HL-60 (cell line): ENCODE results near the gene RBMS2.

Source experiments
- DNase-seq, 2 experiments: peaks; one replicate each; pipeline ENCODE4 v3.0.0-alpha.2; 2010 to 2020; ENCODE audit warnings: low read depth in 1 of 2, low spot score in 1 of 2
- H3K27ac ChIP-seq: fragments of 250-450 bp; sonication (Bioruptor Pico); replicated peaks from 2 replicates; pipeline ENCODE4 v1.5.1; 2020; ENCODE audit warnings: mild to moderate bottlenecking, moderate library complexity
- H3K27me3 ChIP-seq: fragments of 250-450 bp; sonication (Bioruptor Pico); 2 replicates; pipeline ENCODE4 v1.5.1; 2021; ENCODE audit warnings: mild to moderate bottlenecking, moderate library complexity; ENCODE audit not compliant: insufficient read depth, poor library complexity, severe bottlenecking
- H3K4me3 ChIP-seq: replicated peaks from 2 replicates; pipeline ENCODE4 v1.5.1; 2011; ENCODE audit warnings: mild to moderate bottlenecking, control low read depth, low read length; ENCODE audit not compliant: insufficient read depth
- GABPA ChIP-seq: IDR thresholded peaks from 2 replicates; pipeline ENCODE4 v1.6.1; 2012; ENCODE audit warnings: low read depth
- POLR2AphosphoS5 ChIP-seq: IDR thresholded peaks from 2 replicates; pipeline ENCODE4 v1.6.1; 2012; ENCODE audit warnings: low read depth
- SPI1 ChIP-seq: IDR thresholded peaks from 2 replicates; pipeline ENCODE4 v1.6.1; 2012; ENCODE audit warnings: low read depth, mild to moderate bottlenecking, borderline replicate concordance
- TF ChIP-seq, protein P1 (sequence below): IDR thresholded peaks from one replicate; pipeline ENCODE4 v1.5.1; 2011; ENCODE audit warnings: low read length, control low read depth, inconsistent platforms; ENCODE audit not compliant: insufficient read depth
- TF ChIP-seq, protein P2 (sequence below): IDR thresholded peaks from 2 replicates; pipeline ENCODE4 v1.6.1; 2012; ENCODE audit warnings: low read depth; ENCODE audit not compliant: insufficient replicate concordance

Gene RBMS2

DNA sequence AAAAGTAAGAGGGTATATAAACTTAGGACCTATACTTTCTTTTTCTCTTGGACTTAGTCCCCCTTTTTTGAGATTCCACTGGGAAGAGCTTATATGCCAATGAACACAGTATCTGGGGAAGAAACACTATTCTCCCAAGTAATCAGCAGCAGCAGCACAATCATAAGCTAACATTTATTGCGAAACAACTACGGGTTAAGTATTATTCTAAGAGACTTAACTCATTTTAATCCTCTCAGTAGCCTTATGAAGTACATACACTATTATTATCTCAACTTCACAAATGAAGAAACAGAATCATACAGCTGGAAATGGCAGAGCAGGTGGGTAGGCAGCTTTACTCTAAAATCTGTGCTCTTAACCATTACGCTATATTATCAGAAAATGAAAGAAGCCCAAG lies 80.6 kb downstream of the RBMS2 start:
- H3K4me3 ChIP-seq = no peak overlapping the region
- no peaks in the 10 kb centered on the region for H3K27me3 ChIP-seq
- DNase-seq = no peak
- H3K27ac ChIP-seq = no peak overlapping the region
- TF ChIP-seq POLR2AphosphoS5 (no peak), SPI1 (no peak), GABPA (no peak)
- TF ChIP-seq, protein P1, sequence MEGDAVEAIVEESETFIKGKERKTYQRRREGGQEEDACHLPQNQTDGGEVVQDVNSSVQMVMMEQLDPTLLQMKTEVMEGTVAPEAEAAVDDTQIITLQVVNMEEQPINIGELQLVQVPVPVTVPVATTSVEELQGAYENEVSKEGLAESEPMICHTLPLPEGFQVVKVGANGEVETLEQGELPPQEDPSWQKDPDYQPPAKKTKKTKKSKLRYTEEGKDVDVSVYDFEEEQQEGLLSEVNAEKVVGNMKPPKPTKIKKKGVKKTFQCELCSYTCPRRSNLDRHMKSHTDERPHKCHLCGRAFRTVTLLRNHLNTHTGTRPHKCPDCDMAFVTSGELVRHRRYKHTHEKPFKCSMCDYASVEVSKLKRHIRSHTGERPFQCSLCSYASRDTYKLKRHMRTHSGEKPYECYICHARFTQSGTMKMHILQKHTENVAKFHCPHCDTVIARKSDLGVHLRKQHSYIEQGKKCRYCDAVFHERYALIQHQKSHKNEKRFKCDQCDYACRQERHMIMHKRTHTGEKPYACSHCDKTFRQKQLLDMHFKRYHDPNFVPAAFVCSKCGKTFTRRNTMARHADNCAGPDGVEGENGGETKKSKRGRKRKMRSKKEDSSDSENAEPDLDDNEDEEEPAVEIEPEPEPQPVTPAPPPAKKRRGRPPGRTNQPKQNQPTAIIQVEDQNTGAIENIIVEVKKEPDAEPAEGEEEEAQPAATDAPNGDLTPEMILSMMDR = no peak
- TF ChIP-seq, protein P2, sequence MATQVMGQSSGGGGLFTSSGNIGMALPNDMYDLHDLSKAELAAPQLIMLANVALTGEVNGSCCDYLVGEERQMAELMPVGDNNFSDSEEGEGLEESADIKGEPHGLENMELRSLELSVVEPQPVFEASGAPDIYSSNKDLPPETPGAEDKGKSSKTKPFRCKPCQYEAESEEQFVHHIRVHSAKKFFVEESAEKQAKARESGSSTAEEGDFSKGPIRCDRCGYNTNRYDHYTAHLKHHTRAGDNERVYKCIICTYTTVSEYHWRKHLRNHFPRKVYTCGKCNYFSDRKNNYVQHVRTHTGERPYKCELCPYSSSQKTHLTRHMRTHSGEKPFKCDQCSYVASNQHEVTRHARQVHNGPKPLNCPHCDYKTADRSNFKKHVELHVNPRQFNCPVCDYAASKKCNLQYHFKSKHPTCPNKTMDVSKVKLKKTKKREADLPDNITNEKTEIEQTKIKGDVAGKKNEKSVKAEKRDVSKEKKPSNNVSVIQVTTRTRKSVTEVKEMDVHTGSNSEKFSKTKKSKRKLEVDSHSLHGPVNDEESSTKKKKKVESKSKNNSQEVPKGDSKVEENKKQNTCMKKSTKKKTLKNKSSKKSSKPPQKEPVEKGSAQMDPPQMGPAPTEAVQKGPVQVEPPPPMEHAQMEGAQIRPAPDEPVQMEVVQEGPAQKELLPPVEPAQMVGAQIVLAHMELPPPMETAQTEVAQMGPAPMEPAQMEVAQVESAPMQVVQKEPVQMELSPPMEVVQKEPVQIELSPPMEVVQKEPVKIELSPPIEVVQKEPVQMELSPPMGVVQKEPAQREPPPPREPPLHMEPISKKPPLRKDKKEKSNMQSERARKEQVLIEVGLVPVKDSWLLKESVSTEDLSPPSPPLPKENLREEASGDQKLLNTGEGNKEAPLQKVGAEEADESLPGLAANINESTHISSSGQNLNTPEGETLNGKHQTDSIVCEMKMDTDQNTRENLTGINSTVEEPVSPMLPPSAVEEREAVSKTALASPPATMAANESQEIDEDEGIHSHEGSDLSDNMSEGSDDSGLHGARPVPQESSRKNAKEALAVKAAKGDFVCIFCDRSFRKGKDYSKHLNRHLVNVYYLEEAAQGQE = no peak

DNA sequence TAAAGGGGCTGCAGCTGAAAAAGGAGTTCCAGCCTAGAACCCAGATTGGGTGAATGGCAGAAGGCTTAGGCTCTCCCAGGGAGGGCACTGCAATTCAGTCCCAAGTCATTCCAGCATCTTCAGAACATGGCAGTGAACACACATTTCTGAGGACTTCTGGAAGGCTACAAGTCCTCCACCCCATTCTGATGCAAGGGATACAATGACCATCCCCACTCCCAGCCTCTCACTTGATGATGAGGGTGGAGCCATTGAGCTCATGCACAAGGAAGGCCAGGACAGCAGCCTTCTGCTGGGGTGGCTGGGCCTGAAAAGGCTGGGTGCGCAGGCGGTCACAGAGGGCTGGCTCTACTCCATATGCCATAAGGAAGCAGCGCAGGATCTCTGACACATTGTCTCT lies 82.7 kb downstream of the RBMS2 start:
- no peak overlapping the region for H3K27ac ChIP-seq
- H3K4me3 ChIP-seq = no peak overlapping the region
- no peaks in the 10 kb centered on the region for H3K27me3 ChIP-seq
- DNase-seq = no peak
- TF ChIP-seq POLR2AphosphoS5 = no peak
- TF ChIP-seq, protein P2 = no peak
- TF ChIP-seq GABPA = no peak
- no peak for TF ChIP-seq SPI1
- TF ChIP-seq, protein P1 = no peak

DNA sequence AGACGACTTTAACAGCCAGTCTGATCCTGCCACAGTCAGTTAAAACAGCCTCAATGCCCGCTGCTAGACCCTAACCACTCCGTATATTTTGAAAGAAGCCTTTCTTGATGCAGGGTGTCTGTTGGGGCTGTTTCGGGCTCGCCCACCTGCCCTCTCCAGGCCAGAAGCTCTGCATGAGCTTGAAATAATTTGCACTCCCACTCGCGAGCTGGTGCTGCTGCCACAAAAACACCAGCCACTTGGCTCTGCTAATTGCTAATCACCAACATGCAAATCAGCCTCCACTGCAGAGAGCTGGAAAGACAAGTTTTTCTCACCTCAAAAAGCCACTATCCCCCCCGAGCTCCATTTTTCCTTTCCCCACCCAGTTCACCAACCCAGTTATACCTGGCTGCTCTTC lies 93.0 kb downstream of the RBMS2 start:
- TF ChIP-seq, protein P2 = no peak
- no peak overlapping the region for H3K4me3 ChIP-seq

DNA sequence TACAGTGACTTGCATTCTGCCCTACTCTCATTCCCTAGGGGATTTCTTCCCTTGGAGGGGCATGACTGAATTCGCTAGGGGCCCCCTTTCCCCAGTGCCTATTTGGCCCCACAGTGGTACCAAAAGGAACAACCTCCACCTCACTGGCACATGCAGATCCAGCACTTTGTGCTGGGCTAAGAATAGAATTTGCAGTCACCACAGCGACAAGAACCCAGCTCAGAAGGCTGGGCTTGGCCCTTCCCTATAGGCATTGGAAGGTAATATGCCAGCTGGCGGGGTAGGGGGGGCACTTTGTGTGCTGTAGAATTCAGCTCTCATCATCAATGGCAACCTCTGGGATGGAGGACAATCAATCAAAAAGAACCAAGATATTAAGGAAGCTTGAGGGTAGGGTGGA lies 94.6 kb downstream of the RBMS2 start:
- TF ChIP-seq SPI1 = no peak
- no peak for TF ChIP-seq GABPA
- TF ChIP-seq, protein P1 = no peak
- TF ChIP-seq, protein P2 = no peak
- no peak for TF ChIP-seq POLR2AphosphoS5

More for the DNA sequence above, 93.0 kb downstream of the RBMS2 start:
- DNase-seq = no peak
- Histone ChIP-seq H3K27ac (no peak overlapping the region), H3K27me3 (no peaks in the 10 kb centered on the region)

More for the DNA sequence above, 94.6 kb downstream of the RBMS2 start:
- no peak overlapping the region for H3K27ac ChIP-seq
- no peak for DNase-seq
- no peaks in the 10 kb centered on the region for H3K27me3 ChIP-seq
- H3K4me3 ChIP-seq = no peak overlapping the region
